Stimulated activated CD4-positive, alpha-beta T cell treated with anti-CD3 and anti-CD28 coated beads, Interleukin-4, amount 100 ng/mL, for 24 hours (primary cell): Measurements from ENCODE around the gene DGLUCY.
"Not testable (repeated sequence)": the region's sequence is repeated elsewhere in the genome, so short reads cannot be mapped to it uniquely, and the experiment has no call there.

ENCODE experiments used
- DNase-seq: peaks from one replicate; pipeline ENCODE4 v3.0.0-alpha.2; 2020

Gene DGLUCY

DNA sequence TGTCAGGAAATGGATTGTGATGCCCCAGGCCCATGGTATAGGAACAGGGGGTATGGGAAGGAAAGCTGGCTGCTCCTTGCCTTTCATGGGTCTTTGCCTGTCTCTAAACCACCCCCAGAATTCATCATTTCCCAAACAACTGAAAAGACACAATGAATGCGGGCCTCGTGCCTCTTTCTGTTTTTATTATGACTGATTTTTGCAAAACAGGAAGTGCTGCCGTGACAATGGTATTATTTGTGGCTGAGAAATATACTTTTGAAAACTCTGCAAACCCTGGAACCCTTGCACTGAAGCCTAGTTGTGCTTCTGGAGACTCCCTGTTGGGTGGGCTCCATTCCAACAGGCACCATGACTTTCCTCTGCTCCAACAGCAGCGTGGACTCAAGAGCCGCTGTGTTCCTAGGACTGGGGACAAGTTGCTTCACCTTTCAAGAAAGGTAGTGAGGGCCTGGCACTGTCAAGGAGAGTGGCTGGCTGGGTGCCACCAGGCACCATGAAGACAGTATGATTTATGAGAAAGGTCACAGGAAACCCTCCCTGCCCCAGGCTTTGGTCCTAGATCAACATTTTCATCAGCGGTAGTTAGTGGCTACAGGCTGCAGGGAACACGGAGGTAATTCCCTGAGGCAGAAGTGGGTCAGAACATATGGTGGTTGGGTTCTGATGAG, 4.8 kb upstream of the DGLUCY start:
- DNase-seq: peak; percentile 27

- DNase-seq: no peak
Measured at GRCh38 chr14:91111443-91111842, 2.4 kb upstream of the DGLUCY start.

DNA sequence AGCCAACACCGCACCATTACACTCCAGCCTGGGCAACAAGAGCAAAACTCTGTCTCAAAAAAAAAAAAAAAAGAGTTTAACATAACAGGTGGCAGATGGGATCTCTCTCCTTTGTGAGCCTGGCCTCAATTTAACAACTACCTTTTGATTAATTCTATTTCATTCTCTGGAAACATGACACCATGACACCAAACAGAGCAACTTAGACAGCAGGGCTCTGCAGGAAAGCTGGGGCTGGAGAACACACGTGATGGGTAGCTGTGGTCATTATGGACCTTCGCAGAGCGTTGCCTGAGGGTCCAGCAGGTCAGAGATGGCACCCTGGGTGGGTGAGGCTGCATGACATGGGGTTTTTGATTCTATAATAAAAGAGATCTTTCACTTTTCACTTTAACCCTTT, 1.7 kb upstream of the DGLUCY start:
- no peak for DNase-seq

- DNase-seq: peak; percentile 76
Measured at GRCh38 chr14:91114079-91115065, 499 bp downstream of the DGLUCY start.

GRCh38 chr14:91115986-91116770, 2.3 kb downstream of the DGLUCY start:
- DNase-seq: peak; percentile 25

- DNase-seq: peak; percentile 45
Measured at GRCh38 chr14:91116913-91117588, 3.2 kb downstream of the DGLUCY start.

GRCh38 chr14:91117960-91118359, 4.1 kb downstream of the DGLUCY start:
- no peak for DNase-seq

GRCh38 chr14:91118511-91119068, 4.7 kb downstream of the DGLUCY start:
- DNase-seq: no peak

DNA sequence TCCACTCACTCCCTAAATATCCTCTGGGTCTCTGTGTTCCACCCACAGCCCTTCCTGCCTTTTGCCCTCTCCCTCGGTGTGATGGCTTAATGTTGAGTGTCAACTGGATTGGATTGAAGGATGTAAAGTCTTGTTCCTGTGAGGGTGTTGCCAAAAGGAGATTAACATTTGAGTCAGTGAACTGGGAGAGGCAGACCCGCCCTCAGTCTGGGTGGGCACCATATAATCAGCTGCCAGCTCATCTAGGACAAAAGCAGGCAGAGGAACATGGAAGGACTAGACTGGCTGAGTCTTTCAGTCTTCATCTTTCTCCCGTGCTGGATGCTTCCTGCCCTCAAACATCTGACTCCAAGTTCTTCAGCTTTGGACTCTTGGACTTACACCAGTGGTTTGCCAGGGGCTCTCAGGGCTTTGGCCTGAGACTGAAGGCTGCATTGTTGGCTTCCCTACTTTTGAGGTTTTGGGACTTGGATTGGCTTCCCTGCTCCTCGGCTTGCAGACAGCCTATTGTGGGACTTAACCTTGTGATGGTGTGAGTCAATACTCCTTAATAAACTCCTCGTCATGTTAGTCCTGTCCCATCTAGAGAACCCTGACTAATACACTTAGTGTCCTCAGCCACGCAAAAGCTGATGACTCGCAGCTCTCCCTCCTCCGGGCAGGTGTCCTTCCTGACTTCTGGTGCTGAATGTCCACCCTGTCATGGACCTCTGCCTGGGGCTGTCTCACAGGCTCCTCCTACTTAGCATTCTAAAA, 5.9 kb downstream of the DGLUCY start:
- DNase-seq: no peak

DNA sequence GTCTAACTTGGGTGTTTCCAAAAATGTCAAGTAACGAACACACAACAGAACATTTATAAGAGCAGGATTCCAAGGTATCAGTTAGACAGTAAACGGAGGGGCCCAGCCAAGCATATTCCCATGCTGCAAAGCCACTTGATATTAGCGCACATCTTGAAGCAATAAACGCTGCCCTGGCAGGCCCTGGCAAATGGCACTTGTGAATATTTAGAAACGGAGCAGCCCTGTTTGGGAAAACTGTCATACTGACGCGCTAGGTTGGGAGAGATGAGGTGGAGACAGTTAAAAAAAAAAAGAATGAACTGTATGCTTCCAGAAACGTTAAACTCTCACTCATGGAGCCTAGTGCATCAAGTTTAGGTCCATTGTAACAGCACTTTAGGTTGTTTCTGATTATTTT, 9.3 kb downstream of the DGLUCY start:
- DNase-seq: no peak

- DNase-seq: not testable (repeated sequence)
Measured at GRCh38 chr14:91124406-91125270, 10.8 kb downstream of the DGLUCY start.

GRCh38 chr14:91125271-91125660, 11.4 kb downstream of the DGLUCY start:
- no peak for DNase-seq

- no peak for DNase-seq
Measured at GRCh38 chr14:91125801-91126200, 11.9 kb downstream of the DGLUCY start.

DNA sequence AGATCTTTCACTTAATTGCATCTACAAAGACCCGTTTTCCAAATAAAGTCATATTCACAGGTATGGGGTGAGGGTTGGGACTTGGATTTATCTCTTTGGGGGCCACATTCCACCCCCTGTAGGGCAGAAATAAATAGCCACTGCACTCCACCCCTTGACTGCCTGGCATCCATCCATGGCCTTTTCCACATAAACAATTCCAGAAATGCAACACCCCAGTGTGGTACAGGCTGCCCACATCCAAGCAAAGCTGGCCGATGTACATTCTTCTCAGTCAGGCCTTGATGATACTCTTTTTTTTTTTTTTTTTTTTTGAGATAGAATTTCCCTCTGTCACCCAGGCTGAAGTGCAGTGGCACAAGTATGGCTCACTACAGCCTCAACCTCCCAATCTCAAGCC, 12.9 kb downstream of the DGLUCY start:
- no peak for DNase-seq

DNA sequence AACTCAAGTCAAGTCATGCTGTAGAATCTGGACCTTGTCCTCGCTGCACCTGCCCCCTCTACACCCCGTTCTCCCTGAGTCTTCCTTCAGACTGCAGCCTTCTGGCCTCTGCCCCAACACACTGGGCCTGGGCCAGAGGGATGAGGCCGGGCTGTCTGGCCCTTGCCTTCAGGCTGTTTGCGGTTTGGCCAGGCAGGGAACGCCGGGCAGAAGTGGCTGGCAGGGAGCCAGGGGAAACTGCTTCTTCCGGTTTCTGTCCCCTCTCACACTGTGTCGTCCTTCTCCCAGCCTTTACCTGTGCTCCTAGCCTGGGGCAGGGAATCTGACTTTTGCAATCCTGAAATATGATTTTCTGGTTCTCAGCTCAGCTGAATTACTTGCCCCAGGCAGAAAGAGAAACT, 13.5 kb downstream of the DGLUCY start:
- DNase-seq: no peak

GRCh38 chr14:91127924-91128323, 14.1 kb downstream of the DGLUCY start:
- no peak for DNase-seq

- no peak for DNase-seq
Measured at GRCh38 chr14:91128699-91129098, 14.8 kb downstream of the DGLUCY start.

DNA sequence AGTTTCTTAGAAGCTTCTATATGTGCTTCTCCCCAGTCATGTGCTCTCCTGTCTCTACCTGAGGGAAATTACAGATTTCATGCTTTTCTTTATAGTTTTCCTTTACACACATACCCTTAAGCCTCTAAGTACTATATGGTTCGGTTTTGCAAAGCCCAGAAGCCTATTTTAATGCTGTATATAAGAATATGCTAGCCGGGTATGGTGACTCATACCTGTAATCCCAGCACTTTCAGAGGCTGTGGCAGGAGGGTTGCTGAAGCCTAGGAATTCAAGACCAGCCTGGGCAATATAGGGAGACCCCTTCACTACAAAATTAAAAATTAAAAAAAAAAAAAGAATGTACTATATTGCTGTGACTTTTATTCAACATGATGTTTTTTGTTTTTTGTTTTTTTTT, 15.4 kb downstream of the DGLUCY start:
- DNase-seq: no peak

DNA sequence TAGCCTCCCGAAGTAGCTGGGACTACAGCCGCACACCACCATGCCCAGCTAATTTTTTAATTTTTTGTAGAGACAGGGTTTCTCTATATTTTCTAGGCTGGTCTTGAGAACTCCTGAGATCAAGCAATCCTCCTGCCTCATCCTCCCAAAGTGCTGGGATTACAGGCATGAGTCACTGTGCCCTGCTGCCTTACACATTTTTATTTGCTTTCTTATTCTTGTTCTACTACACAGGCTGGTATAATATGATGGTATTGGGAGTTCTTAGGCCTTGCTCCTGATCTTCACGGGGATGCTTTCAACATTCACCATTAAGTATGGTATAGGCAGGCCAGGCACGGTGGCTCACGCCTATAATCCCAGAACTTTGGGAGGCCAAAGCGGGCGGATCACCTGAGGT, 21.2 kb downstream of the DGLUCY start:
- DNase-seq: no peak

- peak; percentile 65 for DNase-seq
Measured at GRCh38 chr14:91138511-91139359, 24.9 kb downstream of the DGLUCY start.
